Activated naive CD4-positive, alpha-beta T cell treated with anti-CD3 and anti-CD28 coated beads, Interleukin-2, amount 50 U/mL, for 24 hours (primary cell): ENCODE results near the gene SCRN3.
"Not testable (repeated sequence)": the region's sequence is repeated elsewhere in the genome, so short reads cannot be mapped to it uniquely, and the experiment has no call there.

Experiments used
- H3K27ac Mint-ChIP-seq: one replicate; pipeline ENCODE4 v1.8.0; 2021; ENCODE audit warnings: mild to moderate bottlenecking, mixed read lengths
- H3K27me3 Mint-ChIP-seq: one replicate; pipeline ENCODE4 v1.8.0; 2021; ENCODE audit warnings: mixed read lengths
- H3K36me3 Mint-ChIP-seq: one replicate; pipeline ENCODE4 v1.8.0; 2021; ENCODE audit warnings: mixed read lengths
- H3K4me1 Mint-ChIP-seq: one replicate; pipeline ENCODE4 v1.8.0; 2021; ENCODE audit warnings: mixed read lengths
- H3K4me3 Mint-ChIP-seq: one replicate; pipeline ENCODE4 v1.8.0; 2021; ENCODE audit warnings: mild to moderate bottlenecking, mixed read lengths
- H3K9me3 Mint-ChIP-seq: one replicate; pipeline ENCODE4 v1.8.0; 2021; ENCODE audit warnings: mixed read lengths

The SCRN3 gene, protein sequence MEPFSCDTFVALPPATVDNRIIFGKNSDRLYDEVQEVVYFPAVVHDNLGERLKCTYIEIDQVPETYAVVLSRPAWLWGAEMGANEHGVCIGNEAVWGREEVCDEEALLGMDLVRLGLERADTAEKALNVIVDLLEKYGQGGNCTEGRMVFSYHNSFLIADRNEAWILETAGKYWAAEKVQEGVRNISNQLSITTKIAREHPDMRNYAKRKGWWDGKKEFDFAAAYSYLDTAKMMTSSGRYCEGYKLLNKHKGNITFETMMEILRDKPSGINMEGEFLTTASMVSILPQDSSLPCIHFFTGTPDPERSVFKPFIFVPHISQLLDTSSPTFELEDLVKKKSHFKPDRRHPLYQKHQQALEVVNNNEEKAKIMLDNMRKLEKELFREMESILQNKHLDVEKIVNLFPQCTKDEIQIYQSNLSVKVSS

DNA sequence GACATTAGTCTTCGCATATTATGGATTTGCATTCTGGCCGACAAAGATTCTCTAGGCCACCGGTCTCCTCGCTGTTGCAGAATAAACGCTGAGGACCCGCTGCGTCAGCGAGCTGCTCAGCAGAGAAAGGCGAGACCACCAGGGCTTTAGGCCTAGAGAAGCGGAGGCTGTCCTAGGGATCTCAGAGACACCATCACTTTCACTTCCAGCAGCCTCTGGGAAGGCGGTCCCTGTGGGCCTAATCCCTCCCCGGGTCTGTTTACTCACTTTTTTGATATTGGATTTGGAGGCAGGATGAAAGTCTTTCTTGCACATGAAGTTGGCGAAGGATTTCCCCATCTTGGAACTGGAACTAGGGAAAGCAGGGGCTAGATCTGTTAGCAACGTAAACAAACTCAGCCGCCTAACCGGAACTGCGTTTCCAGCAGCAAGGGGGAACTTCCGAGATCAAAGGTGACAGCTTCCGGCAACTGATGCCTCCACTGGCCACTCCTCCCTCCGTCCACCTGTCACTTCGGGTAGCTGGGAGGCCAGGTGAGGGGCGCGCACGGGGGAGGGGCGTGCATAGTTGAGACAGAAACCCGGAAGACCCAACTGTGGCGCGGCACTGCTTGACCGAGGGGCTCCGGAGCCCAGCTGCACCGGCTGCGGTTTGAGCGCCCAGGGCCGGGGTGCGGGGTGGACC lies at the start of gene SCRN3:
TSS of gene SCRN3 (plus strand) at position 447 of the 685 bp plus-strand sequence. CDS start 2,554 bp downstream, outside the sequence.
- Mint-ChIP-seq H3K27me3 (no peaks in the 10 kb centered on the region), H3K4me1 (peaks cover 61% of the 10 kb centered on the region), H3K36me3 (peaks cover 12% of the 10 kb centered on the region), H3K9me3 (no peaks in the 10 kb centered on the region), H3K27ac (peak within 1 kb of the TSS; percentile 99), H3K4me3 (peak within 1 kb of the TSS; percentile 100)

- Mint-ChIP-seq H3K27me3 (peaks cover 3% of the 10 kb centered on the region), H3K36me3 (peaks cover 13% of the 10 kb centered on the region), H3K4me1 (no peaks in the 10 kb centered on the region), H3K27ac (no peak overlapping the region), H3K9me3 (no peaks in the 10 kb centered on the region), H3K4me3 (no peak overlapping the region)
Measured at GRCh38 chr2:174350018-174350417, 45.5 kb upstream of the SCRN3 start.

- Mint-ChIP-seq H3K4me3 (no peak overlapping the region), H3K27ac (no peak overlapping the region), H3K4me1 (no peaks in the 10 kb centered on the region), H3K9me3 (no peaks in the 10 kb centered on the region), H3K27me3 (no peaks in the 10 kb centered on the region), H3K36me3 (peaks cover 13% of the 10 kb centered on the region)
Measured at GRCh38 chr2:174350593-174351181, 44.8 kb upstream of the SCRN3 start.

DNA sequence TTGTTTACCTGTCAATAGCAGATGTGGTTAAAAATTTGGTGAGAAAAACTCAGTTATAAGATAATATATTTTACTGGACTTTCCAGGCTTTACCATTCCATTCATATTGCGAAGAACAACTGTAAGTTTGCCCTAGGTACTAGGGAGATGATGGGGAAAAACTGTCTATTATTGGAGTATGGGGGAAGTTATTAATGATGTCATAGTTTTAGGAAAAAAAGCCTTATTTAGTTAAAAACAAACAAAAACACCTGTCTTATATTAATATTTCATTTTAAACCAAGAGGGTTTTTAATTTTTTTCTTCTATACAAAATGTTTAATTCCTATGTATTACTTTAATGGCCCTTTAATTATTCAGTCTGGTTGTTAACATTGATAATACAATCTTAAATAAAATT lies 42.5 kb upstream of the SCRN3 start:
- H3K36me3 Mint-ChIP-seq, result peaks cover 17% of the 10 kb centered on the region
- no peaks in the 10 kb centered on the region for H3K27me3 Mint-ChIP-seq
- H3K4me3 Mint-ChIP-seq, result no peak overlapping the region
- no peaks in the 10 kb centered on the region for H3K4me1 Mint-ChIP-seq
- no peaks in the 10 kb centered on the region for H3K9me3 Mint-ChIP-seq
- H3K27ac Mint-ChIP-seq, result no peak overlapping the region

DNA sequence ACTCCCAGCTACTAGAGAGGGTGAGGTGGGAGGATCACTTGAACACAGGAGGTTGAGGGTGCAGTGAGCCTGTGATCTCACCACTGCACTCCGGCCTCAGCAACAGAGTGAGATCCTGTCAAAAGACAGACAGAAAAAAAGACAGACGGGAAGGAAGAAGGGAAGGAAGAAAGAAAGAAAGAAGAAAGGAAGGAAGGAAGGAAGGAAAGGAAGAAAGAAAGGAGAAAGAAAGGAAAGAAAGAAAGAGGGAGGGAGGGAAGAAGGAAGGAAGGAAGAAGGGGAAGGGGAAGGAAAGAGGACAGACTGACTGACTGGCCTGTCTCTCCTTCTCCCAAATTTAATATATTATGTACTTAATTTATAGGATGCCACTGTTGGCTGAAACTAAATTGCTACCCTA lies 39.2 kb upstream of the SCRN3 start:
- Mint-ChIP-seq H3K27me3 (no peaks in the 10 kb centered on the region), H3K36me3 (peaks cover 16% of the 10 kb centered on the region)

DNA sequence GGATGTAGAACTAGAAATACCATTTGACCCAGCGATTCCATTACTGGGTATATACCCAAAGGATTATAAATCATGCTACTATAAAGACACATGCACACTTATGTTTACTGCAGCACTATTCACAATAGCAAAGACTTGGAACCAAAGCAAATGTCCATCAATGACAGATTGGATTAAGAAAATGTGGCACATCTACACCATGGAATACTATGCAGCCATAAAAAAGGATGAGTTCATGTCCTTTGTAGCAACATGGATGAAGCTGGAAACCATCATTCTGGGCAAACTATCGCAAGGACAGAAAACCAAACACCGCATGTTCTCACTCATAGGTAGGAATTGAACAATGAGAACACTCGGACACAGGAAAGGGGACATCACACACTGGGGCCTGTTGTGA lies 35.9 kb upstream of the SCRN3 start:
- H3K4me1 Mint-ChIP-seq, H3K27me3 Mint-ChIP-seq, H3K4me3 Mint-ChIP-seq, H3K9me3 Mint-ChIP-seq, H3K27ac Mint-ChIP-seq: not testable (repeated sequence)
- H3K36me3 Mint-ChIP-seq, result peaks cover 32% of the 10 kb centered on the region

More for the DNA sequence above, 39.2 kb upstream of the SCRN3 start:
- Mint-ChIP-seq H3K27ac (no peak overlapping the region), H3K9me3 (no peaks in the 10 kb centered on the region), H3K4me3 (no peak overlapping the region), H3K4me1 (no peaks in the 10 kb centered on the region)

- Mint-ChIP-seq H3K4me3 (no peak overlapping the region), H3K9me3 (peaks cover 14% of the 10 kb centered on the region)
Measured at GRCh38 chr2:174362949-174363348, 32.6 kb upstream of the SCRN3 start.

DNA sequence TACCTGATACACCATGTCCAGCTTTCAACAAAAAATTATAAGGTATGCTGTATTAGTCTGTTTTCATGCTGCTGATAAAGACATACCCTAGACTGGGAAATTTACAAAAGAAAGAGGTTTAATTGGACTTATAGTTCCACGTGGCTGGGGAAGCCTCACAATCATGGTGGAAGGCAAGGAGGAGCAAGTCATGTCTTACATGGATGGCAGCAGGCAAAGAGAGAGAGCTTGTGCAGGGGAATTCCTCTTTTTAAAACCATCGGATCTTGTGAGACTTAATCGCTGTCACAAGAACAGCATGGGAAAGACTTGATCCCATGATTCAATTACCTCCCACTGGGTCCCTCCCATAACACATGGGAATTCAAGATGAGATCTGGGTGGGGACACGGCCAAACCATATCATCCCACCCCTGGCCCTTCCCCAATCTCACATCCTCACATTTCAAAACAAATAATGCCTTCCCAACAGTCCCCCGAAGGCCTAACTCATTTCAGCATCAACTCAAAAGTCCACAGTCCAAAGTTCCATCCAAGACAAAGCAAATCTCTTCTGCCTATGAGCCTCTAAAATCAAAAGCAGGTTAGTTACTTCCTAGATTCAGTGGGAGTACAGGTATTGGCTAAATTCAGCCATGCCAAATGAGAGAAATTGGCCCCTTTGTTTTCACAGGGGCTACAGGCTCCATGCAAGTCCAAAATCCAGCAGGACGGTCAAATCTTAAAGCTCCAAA lies 31.9 kb upstream of the SCRN3 start:
- not testable (repeated sequence) for H3K4me1 Mint-ChIP-seq, H3K4me3 Mint-ChIP-seq, H3K27me3 Mint-ChIP-seq, H3K27ac Mint-ChIP-seq
- Mint-ChIP-seq H3K9me3 (peaks cover 14% of the 10 kb centered on the region), H3K36me3 (peaks cover 60% of the 10 kb centered on the region)

More at GRCh38 chr2:174362949-174363348, 32.6 kb upstream of the SCRN3 start:
- H3K27ac Mint-ChIP-seq, result no peak overlapping the region
- H3K4me1 Mint-ChIP-seq, result no peaks in the 10 kb centered on the region
- H3K27me3 Mint-ChIP-seq, result no peaks in the 10 kb centered on the region
- peaks cover 53% of the 10 kb centered on the region for H3K36me3 Mint-ChIP-seq

DNA sequence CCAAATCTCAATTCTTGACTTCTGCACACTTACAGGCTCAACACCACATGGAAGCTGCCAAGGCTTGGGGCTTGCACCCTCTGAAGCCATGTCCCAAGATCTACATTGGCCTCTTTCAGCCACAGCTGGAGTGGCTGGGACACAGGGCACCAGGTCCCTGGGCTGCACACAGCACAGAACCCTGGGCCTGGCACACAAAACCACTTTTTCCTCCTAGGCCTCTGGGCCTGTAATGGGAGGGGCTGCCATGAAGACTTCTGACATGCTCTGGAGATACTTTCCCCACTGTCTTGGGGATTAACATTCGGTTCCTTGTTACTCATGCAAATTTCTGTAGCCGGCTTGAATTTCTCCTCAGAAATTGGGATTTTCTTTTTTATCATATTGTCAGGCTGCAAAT lies 30.9 kb upstream of the SCRN3 start:
- Mint-ChIP-seq H3K4me3 (no peak overlapping the region), H3K9me3 (peaks cover 14% of the 10 kb centered on the region), H3K36me3 (peaks cover 67% of the 10 kb centered on the region), H3K27ac (no peak overlapping the region), H3K27me3 (no peaks in the 10 kb centered on the region), H3K4me1 (no peaks in the 10 kb centered on the region)

- Mint-ChIP-seq H3K4me1 (no peaks in the 10 kb centered on the region), H3K36me3 (peaks cover 66% of the 10 kb centered on the region), H3K9me3 (peaks cover 14% of the 10 kb centered on the region), H3K4me3 (no peak overlapping the region), H3K27ac (no peak overlapping the region), H3K27me3 (no peaks in the 10 kb centered on the region)
Measured at GRCh38 chr2:174365571-174365970, 30.0 kb upstream of the SCRN3 start.

DNA sequence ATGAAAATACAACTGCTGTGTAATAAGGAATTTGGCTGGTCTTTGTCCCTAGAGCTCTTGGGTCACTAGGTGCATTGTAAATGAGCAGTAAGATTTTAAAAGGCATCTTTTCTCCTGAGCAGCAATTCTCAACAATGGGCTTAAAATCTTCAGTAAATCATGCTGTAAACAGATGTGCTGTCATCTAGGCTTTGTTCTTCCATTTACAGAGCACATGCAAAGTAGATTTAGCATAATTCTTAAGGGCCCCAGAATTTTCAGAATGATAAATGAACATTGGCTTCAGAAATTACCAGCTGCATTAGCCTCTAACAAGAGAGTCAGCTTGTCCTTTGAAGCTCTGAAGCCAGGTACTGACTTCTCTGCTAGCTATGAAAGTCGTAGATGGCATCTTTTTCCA lies 26.8 kb upstream of the SCRN3 start:
- Mint-ChIP-seq H3K9me3 (peaks cover 14% of the 10 kb centered on the region), H3K27me3 (no peaks in the 10 kb centered on the region), H3K36me3 (peaks cover 59% of the 10 kb centered on the region), H3K4me3 (no peak overlapping the region), H3K4me1 (no peaks in the 10 kb centered on the region), H3K27ac (no peak overlapping the region)

DNA sequence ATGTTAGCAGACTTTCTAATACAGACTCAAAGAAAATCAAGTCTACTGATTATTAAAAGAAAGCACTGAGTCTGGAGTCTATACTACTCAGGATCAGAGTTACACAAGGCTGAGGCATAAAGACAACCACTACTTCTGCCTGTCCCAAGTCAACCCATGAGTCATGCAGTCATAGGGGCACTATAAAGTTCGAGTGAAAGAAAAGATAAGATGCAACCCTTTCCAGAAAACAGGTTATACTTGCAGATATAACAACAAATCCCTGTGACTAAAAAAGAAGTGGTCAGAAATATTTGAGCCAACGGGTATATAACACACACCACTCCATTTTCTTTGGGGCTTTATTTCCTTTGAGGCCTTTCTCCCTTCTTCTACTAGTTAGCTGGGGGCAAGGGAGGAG lies 18.6 kb upstream of the SCRN3 start:
- Mint-ChIP-seq H3K9me3 (no peaks in the 10 kb centered on the region), H3K4me1 (no peaks in the 10 kb centered on the region), H3K36me3 (peaks cover 22% of the 10 kb centered on the region), H3K27ac (no peak overlapping the region), H3K27me3 (no peaks in the 10 kb centered on the region), H3K4me3 (no peak overlapping the region)

- no peak overlapping the region for H3K27ac Mint-ChIP-seq
- peaks cover 18% of the 10 kb centered on the region for H3K36me3 Mint-ChIP-seq
- H3K4me3 Mint-ChIP-seq, result no peak overlapping the region
- H3K27me3 Mint-ChIP-seq, result no peaks in the 10 kb centered on the region
- H3K4me1 Mint-ChIP-seq, result peaks cover 18% of the 10 kb centered on the region
- no peaks in the 10 kb centered on the region for H3K9me3 Mint-ChIP-seq
Measured at GRCh38 chr2:174383796-174384195, 11.7 kb upstream of the SCRN3 start.

DNA sequence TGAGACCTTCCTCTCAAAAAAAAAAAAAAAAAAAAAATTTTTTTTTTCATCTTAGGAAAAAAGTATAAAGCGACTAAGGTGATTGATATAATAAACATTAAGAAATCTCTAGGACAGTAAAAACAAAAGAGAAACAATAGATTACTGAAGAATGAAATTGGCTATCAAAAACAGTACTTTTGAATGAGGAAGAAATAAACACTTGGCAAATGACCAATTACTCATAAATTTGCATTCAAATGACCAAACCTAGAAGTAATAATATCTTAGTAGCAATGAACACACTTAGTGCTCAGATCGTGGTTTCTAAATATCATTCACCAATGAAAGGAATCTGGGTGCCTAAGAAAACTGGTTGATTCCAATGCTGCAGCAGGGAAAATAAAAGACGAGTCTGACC lies 10.3 kb upstream of the SCRN3 start:
- peaks cover 30% of the 10 kb centered on the region for H3K4me1 Mint-ChIP-seq
- H3K27me3 Mint-ChIP-seq, result no peaks in the 10 kb centered on the region
- H3K27ac Mint-ChIP-seq, result no peak overlapping the region
- H3K4me3 Mint-ChIP-seq, result no peak overlapping the region
- H3K36me3 Mint-ChIP-seq, result peaks cover 22% of the 10 kb centered on the region
- no peaks in the 10 kb centered on the region for H3K9me3 Mint-ChIP-seq

DNA sequence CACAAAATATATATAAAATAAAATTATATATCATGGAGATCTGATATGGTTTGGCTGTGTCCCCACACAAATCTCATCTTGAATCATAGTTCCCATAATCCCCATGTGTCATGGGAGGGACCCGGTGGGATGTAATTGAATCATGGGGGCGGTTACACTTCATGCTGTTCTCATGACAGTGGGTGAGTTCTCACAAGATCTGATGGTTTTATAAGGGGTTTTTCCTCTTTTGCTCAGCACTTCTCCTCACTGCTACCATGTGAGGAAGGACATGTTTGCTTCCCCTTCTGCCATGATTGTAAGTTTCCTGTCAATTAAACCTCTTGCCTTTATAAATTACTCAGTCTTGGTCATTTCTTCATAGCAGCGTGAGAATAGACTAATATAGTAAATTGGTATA lies 6.8 kb upstream of the SCRN3 start:
- not testable (repeated sequence) for H3K27ac Mint-ChIP-seq, H3K9me3 Mint-ChIP-seq, H3K4me3 Mint-ChIP-seq, H3K27me3 Mint-ChIP-seq
- H3K4me1 Mint-ChIP-seq, result peaks cover 53% of the 10 kb centered on the region
- peaks cover 30% of the 10 kb centered on the region for H3K36me3 Mint-ChIP-seq
